ENCODE measurements around the gene CCNA1. TPM values are rescaled to one million over a fixed set of nuclear protein-coding genes. Genes with fewer than 3 reads are reported as not detected.

Gene CCNA1
- total RNA-seq, 2 donors from 2014 or later, result not detected

GRCh38 chr13:36421447-36421846, 10.8 kb upstream of the CCNA1 start:
- no peak for DNase-seq
- no peak overlapping the region for H3K27ac ChIP-seq
- no peaks in the 10 kb centered on the region for H3K27me3 ChIP-seq
- TF ChIP-seq CTCF (IDR thresholded peaks at IDR 0.05), result no peak
- no peak overlapping the region for H3K9ac ChIP-seq (ENCODE audit: low read depth in 2 of 2, low read length in 2 of 2)
- H3K36me3 ChIP-seq, result no peaks in the 10 kb centered on the region
- intact Hi-C loops (cut with DNase I), result loop anchor here (5.0 kb wide), 1 partner anchor 316 kb away; no protein-coding TSS in a partner anchor
- H3K4me3 ChIP-seq, result no peak overlapping the region
- H3K4me1 ChIP-seq, result no peaks in the 10 kb centered on the region
- no peaks in the 10 kb centered on the region for H3K9me3 ChIP-seq

GRCh38 chr13:36428086-36428485, 4.2 kb upstream of the CCNA1 start:
- TF ChIP-seq CTCF (IDR thresholded peaks at IDR 0.05), result no peak
- no peak overlapping the region for H3K4me3 ChIP-seq
- no peaks in the 10 kb centered on the region for H3K4me1 ChIP-seq
- intact Hi-C loops (cut with DNase I), result no loop called here
- no peak overlapping the region for H3K27ac ChIP-seq
- peaks cover 24% of the 10 kb centered on the region for H3K27me3 ChIP-seq
- no peak for DNase-seq
- H3K9me3 ChIP-seq, result no peaks in the 10 kb centered on the region
- H3K36me3 ChIP-seq, result no peaks in the 10 kb centered on the region
- no peak overlapping the region for H3K9ac ChIP-seq (ENCODE audit: low read depth in 2 of 2, low read length in 2 of 2)

GRCh38 chr13:36430247-36431203, 1.8 kb upstream of the CCNA1 start:
- no peak for DNase-seq
- Histone ChIP-seq H3K27me3 (peaks cover 24% of the 10 kb centered on the region), H3K9ac (ENCODE audit: low read depth in 2 of 2, low read length in 2 of 2) (no peak overlapping the region), H3K4me3 (no peak overlapping the region), H3K9me3 (no peaks in the 10 kb centered on the region), H3K36me3 (no peaks in the 10 kb centered on the region), H3K27ac (no peak overlapping the region), H3K4me1 (no peaks in the 10 kb centered on the region)
- no peak for TF ChIP-seq CTCF (IDR thresholded peaks at IDR 0.05)
- intact Hi-C loops (cut with DNase I), result no loop called here

DNA sequence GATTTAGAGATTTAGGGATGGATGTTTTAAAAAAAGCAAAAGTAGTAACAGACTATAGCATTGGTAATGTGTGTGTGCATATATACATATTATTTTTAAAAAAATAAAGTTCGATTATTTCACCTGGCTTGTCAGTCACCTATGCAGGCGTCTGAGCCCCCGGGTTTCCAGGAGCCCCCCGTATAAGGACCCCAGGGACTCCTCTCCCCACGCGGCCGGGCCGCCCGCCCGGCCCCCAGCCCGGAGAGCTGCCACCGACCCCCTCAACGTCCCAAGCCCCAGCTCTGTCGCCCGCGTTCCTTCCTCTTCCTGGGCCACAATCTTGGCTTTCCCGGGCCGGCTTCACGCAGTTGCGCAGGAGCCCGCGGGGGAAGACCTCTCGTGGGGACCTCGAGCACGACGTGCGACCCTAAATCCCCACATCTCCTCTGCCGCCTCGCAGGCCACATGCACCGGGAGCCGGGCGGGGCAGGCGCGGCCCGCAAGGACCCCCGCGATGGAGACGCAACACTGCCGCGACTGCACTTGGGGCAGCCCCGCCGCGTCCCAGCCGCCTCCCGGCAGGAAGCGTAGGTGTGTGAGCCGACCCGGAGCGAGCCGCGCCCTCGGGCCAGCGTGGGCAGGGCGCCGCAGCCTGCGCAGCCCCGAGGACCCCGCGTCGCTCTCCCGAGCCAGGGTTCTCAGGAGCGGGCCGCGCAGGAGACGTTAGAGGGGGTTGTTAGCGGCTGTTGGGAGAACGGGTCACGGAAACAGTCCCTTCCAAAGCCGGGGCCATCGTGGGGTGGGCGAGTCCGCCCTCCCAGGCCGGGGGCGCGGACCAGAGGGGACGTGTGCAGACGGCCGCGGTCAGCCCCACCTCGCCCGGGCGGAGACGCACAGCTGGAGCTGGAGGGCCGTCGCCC, 840 bp upstream of the CCNA1 start:
- H3K9me3 ChIP-seq, result no peaks in the 10 kb centered on the region
- H3K9ac ChIP-seq (ENCODE audit: low read depth in 2 of 2, low read length in 2 of 2), result peak overlapping the region in 1 of 2 donors; percentile 35
- intact Hi-C loops (cut with DNase I), result no loop called here
- H3K27me3 ChIP-seq, result peaks cover 24% of the 10 kb centered on the region
- H3K36me3 ChIP-seq, result no peaks in the 10 kb centered on the region
- peak overlapping the region; percentile 24 for H3K4me3 ChIP-seq
- TF ChIP-seq CTCF (IDR thresholded peaks at IDR 0.05), result no peak
- H3K27ac ChIP-seq, result no peak overlapping the region
- no peaks in the 10 kb centered on the region for H3K4me1 ChIP-seq
- DNase-seq, result no peak

DNA sequence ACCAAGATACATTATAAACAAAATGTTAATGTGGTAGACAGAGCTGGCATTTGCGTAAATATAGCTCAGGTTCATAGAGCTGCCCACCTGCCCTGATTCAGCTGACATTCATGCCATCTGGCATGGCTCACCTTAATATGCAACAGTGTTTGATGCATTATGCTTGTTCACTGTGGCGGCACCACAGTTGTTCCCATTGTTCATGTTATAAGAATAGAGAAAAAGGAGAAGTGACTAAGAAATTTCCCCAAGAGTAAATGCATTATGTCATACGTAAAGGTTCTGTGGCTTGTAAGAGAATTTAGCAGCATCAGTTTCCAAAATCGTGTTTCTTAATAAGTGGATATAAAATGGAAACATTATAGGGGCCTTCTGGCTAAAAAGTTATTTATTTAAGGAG, 4.5 kb downstream of the CCNA1 start:
- no peaks in the 10 kb centered on the region for H3K9me3 ChIP-seq
- no peak overlapping the region for H3K9ac ChIP-seq (ENCODE audit: low read depth in 2 of 2, low read length in 2 of 2)
- no peak overlapping the region for H3K27ac ChIP-seq
- H3K4me3 ChIP-seq, result no peak overlapping the region
- H3K4me1 ChIP-seq, result no peaks in the 10 kb centered on the region
- no peak for TF ChIP-seq CTCF (IDR thresholded peaks at IDR 0.05)
- H3K27me3 ChIP-seq, result peaks cover 2% of the 10 kb centered on the region
- H3K36me3 ChIP-seq, result no peaks in the 10 kb centered on the region
- no peak for DNase-seq
- intact Hi-C loops (cut with DNase I), result no loop called here
